ENCODE measurements around the gene CD2BP2. TPM values are rescaled to one million over a fixed set of nuclear protein-coding genes. Genes with fewer than 3 reads are reported as not detected.
A peak's percentile ranks its signal among the peaks of the same experiment; 100 is the strongest.

Gene CD2BP2
- total RNA-seq, 2 experiments from 2014 or later, result 39.1 to 41.7 TPM

DNA sequence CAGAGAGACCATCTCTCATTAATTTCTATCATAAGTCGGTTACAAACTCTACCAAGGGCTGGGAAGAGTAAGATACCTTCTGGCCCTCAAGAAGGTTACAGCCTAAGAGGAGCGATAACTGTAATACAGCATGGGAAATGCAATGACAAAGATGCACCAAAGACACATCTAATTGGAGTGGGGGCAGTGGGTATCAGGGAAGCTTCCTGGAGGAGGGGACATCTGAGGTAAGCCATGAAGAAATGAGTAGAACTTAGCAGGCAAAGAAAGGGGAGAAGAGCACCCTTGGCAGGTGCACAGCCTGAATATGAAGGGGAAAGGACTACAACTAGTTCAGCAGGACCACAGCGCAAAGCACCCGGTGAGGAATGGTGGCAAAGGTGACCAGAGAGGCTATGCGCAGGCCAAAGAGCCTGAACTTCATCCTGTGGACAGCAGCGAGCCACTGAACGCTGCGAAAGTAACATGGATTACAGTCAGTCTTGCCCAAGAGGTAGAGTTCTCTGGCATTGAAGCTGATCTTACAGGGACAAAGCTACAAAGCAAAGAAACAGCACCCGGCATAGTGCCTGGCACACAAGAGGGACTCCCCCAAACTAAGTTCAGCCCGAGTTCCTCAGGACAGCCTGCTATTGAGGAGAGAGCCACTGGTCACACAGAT is 12.4 kb upstream of the CD2BP2 start:
- DNase-seq (no peak), ATAC-seq (ENCODE audit: poor library complexity) (no peak)
- Mint-ChIP-seq H3K27me3 (no peaks in the 10 kb centered on the region), H3K27ac (peak overlapping the region; percentile 82), H3K4me3 (peak overlapping the region; percentile 93), H3K4me1 (ENCODE audit: low read depth) (peaks cover 57% of the 10 kb centered on the region), H3K9me3 (no peaks in the 10 kb centered on the region), H3K36me3 (ENCODE audit: low read depth) (peaks cover 45% of the 10 kb centered on the region)
- CTCF ChIA-PET, result interaction anchor here (0.6 to 2.6 kb wide), 4 partner anchors 11 to 614 kb away, joined by 3 to 14 read pairs (median 3); no protein-coding TSS in a partner anchor
- Histone ChIP-seq H3K27ac (ENCODE audit: low read depth in 1 of 2, low read length in 2 of 2) (peak overlapping the region in 1 of 2 donors; percentile 37), H3K9me3 (ENCODE audit: control insufficient read depth in 1 of 2, insufficient read depth in 1 of 2, low read length in 2 of 2) (no peaks in the 10 kb centered on the region), H3K4me3 (ENCODE audit: low read length) (peak overlapping the region; percentile 77), H3K36me3 (ENCODE audit: insufficient read depth, low read length) (peaks cover 28% of the 10 kb centered on the region), H3K27me3 (ENCODE audit: control insufficient read depth in 1 of 2, insufficient read depth in 2 of 2, low read length in 2 of 2) (no peaks in the 10 kb centered on the region), H3K4me1 (ENCODE audit: insufficient read depth, low read length) (peaks cover 50% of the 10 kb centered on the region)
- no peak for TF ChIP-seq CTCF (IDR thresholded peaks at IDR 0.05)
- intact Hi-C loops (cut with DNase I, micrococcal nuclease), result no loop called here
- POLR2A ChIA-PET, result interaction anchor here (6.0 kb wide), 1 partner anchor 13 kb away, joined by 153 read pairs; the partner anchor contains the start of gene SEPTIN1

DNA sequence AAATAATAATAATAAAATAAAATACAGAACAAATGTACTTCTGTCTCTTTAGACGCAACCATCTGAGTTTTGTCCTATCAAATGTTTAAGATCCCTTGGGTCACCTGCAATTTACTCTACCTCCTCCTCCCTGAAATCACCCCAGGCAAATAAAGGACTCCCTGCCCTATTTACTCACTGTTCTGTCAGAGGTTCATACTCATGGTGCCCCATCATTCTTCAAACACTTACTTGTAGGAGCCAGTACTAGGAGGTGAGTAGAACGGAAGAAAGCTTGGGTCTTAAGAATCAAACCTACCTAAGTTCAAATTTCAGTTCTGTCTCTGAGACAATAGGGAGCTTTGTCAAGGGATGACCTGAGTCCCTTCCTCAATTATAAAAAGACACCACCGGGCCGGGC is 11.4 kb upstream of the CD2BP2 start:
- intact Hi-C loops (cut with DNase I, micrococcal nuclease), result no loop called here
- ATAC-seq (ENCODE audit: poor library complexity), result no peak
- TF ChIP-seq CTCF (IDR thresholded peaks at IDR 0.05), result no peak
- no peaks in the 10 kb centered on the region for H3K27me3 ChIP-seq (ENCODE audit: control insufficient read depth in 1 of 2, insufficient read depth in 2 of 2, low read length in 2 of 2)
- H3K9me3 Mint-ChIP-seq, result no peaks in the 10 kb centered on the region
- peak overlapping the region; percentile 93 for H3K4me3 Mint-ChIP-seq
- no peak overlapping the region for H3K27ac ChIP-seq (ENCODE audit: low read depth in 1 of 2, low read length in 2 of 2)
- H3K4me3 ChIP-seq (ENCODE audit: low read length), result no peak overlapping the region
- peaks cover 48% of the 10 kb centered on the region for H3K36me3 Mint-ChIP-seq (ENCODE audit: low read depth)
- H3K36me3 ChIP-seq (ENCODE audit: insufficient read depth, low read length), result peaks cover 33% of the 10 kb centered on the region
- DNase-seq, result no peak
- peaks cover 43% of the 10 kb centered on the region for H3K4me1 ChIP-seq (ENCODE audit: insufficient read depth, low read length)
- POLR2A ChIA-PET, result interaction anchor here (0.8 to 1.5 kb wide), 2 partner anchors 16 to 51 kb away, joined by 3 read pairs; partner anchors contain the start of gene SEPTIN1
- CTCF ChIA-PET, result interaction anchor here (0.9 to 1.0 kb wide), 2 partner anchors 10 to 79 kb away, joined by 3 read pairs; no protein-coding TSS in a partner anchor
- H3K27me3 Mint-ChIP-seq, result no peaks in the 10 kb centered on the region
- peak overlapping the region; percentile 82 for H3K27ac Mint-ChIP-seq
- H3K9me3 ChIP-seq (ENCODE audit: control insufficient read depth in 1 of 2, insufficient read depth in 1 of 2, low read length in 2 of 2), result no peaks in the 10 kb centered on the region
- peaks cover 54% of the 10 kb centered on the region for H3K4me1 Mint-ChIP-seq (ENCODE audit: low read depth)

GRCh38 chr16:30365200-30365599 is 10.1 kb upstream of the CD2BP2 start:
- no peaks in the 10 kb centered on the region for H3K27me3 Mint-ChIP-seq
- Histone ChIP-seq H3K4me1 (ENCODE audit: insufficient read depth, low read length) (peaks cover 37% of the 10 kb centered on the region), H3K36me3 (ENCODE audit: insufficient read depth, low read length) (peaks cover 33% of the 10 kb centered on the region), H3K27me3 (ENCODE audit: control insufficient read depth in 1 of 2, insufficient read depth in 2 of 2, low read length in 2 of 2) (no peaks in the 10 kb centered on the region), H3K27ac (ENCODE audit: low read depth in 1 of 2, low read length in 2 of 2) (no peak overlapping the region), H3K9me3 (ENCODE audit: control insufficient read depth in 1 of 2, insufficient read depth in 1 of 2, low read length in 2 of 2) (no peaks in the 10 kb centered on the region), H3K4me3 (ENCODE audit: low read length) (no peak overlapping the region)
- peak overlapping the region; percentile 15 for H3K4me3 Mint-ChIP-seq
- peaks cover 61% of the 10 kb centered on the region for H3K36me3 Mint-ChIP-seq (ENCODE audit: low read depth)
- peaks cover 42% of the 10 kb centered on the region for H3K4me1 Mint-ChIP-seq (ENCODE audit: low read depth)
- no peak overlapping the region for H3K27ac Mint-ChIP-seq
- ChIA-PET POLR2A (interaction anchor here (1.0 to 1.8 kb wide), 4 partner anchors 18 to 52 kb away, joined by 3 to 6 read pairs (median 4); partner anchors contain the start of gene SEPTIN1), CTCF (interaction anchor here (0.8 to 1.9 kb wide), 3 partner anchors 13 to 44 kb away, joined by 3 to 6 read pairs (median 3); partner anchors contain the start of gene SEPTIN1)
- no peak for DNase-seq
- TF ChIP-seq CTCF (IDR thresholded peaks at IDR 0.05), result no peak
- intact Hi-C loops (cut with DNase I, micrococcal nuclease), result no loop called here
- H3K9me3 Mint-ChIP-seq, result no peaks in the 10 kb centered on the region
- ATAC-seq (ENCODE audit: poor library complexity), result no peak
